Activated CD4-positive, alpha-beta T cell treated with anti-CD3 and anti-CD28 coated beads, Interleukin-2, amount 10 ng/mL, durations not matched to agents 24 days and 14 days (primary cell): Measurements from ENCODE around the gene GPHN. TPM values are rescaled to one million over a fixed set of nuclear protein-coding genes. Genes with fewer than 3 reads are reported as not detected.
"Not testable (repeated sequence)": the region's sequence is repeated elsewhere in the genome, so short reads cannot be mapped to it uniquely, and the experiment has no call there.

Experiments
- DNase-seq: peaks from one replicate; pipeline ENCODE4 v3.0.0; 2022
- H3K27ac Mint-ChIP-seq: one replicate; pipeline ENCODE4 v1.8.0; 2022; ENCODE audit warnings: mild to moderate bottlenecking, mixed read lengths
- H3K27me3 Mint-ChIP-seq: one replicate; pipeline ENCODE4 v1.8.0; 2022; ENCODE audit warnings: mixed read lengths
- H3K36me3 Mint-ChIP-seq: one replicate; pipeline ENCODE4 v1.8.0; 2022; ENCODE audit warnings: low read depth, mild to moderate bottlenecking, mixed read lengths
- H3K4me1 Mint-ChIP-seq: one replicate; pipeline ENCODE4 v1.8.0; 2021; ENCODE audit warnings: mixed read lengths
- H3K4me3 Mint-ChIP-seq: one replicate; pipeline ENCODE4 v1.8.0; 2022; ENCODE audit warnings: mild to moderate bottlenecking, moderate library complexity, mixed read lengths
- H3K9me3 Mint-ChIP-seq: one replicate; pipeline ENCODE4 v1.8.0; 2021; ENCODE audit warnings: mixed read lengths
- intact Hi-C: fragments of 100-400 bp; cut with micrococcal nuclease; formaldehyde crosslinking; loops from one replicate; pipeline ENCODE4 v1.15.1; 2023
- total RNA-seq: library from RNA; stranded (reverse); gene quantifications from 2 replicates; pipeline ENCODE4 v1.2.3, GENCODE V29; 2022

Gene GPHN
- total RNA-seq, 1 donor from 2014 or later = 44.4 TPM

DNA sequence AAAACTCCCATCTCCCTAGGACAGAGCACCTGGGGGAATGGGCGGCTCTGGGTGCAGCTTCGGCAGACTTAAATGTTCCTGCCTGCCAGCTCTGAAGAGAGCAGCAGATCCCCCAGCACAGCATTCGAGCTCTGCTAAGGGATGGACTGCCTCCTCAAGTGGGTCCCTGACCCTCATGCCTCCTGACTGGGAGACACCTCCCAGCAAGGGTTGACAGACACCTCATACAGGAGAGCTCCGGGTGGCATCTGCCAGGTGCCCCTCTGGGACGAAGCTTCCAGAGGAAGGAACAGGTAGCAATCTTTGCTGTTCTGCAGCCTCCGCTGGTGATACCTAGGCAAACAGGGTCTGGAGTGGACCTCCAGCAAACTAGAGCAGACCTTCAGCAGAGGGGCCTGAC, 79.8 kb downstream of the GPHN start:
- DNase-seq, H3K4me1 Mint-ChIP-seq, intact Hi-C loops, H3K27ac Mint-ChIP-seq, H3K27me3 Mint-ChIP-seq, H3K36me3 Mint-ChIP-seq, H3K4me3 Mint-ChIP-seq: not testable (repeated sequence)
- H3K9me3 Mint-ChIP-seq = peaks cover 33% of the 10 kb centered on the region

- H3K27ac Mint-ChIP-seq = no peak overlapping the region
- no peak overlapping the region for H3K4me3 Mint-ChIP-seq
- H3K36me3 Mint-ChIP-seq = no peaks in the 10 kb centered on the region
- H3K9me3 Mint-ChIP-seq = peaks cover 11% of the 10 kb centered on the region
- H3K27me3 Mint-ChIP-seq = no peaks in the 10 kb centered on the region
- peaks cover 1% of the 10 kb centered on the region for H3K4me1 Mint-ChIP-seq
- DNase-seq = no peak
- intact Hi-C loops = no loop called here
These were observed 87.4 kb downstream of the GPHN start for GRCh38 chr14:66595394-66595793.

- H3K4me3 Mint-ChIP-seq = no peak overlapping the region
- DNase-seq = no peak
- no peak overlapping the region for H3K27ac Mint-ChIP-seq
- H3K9me3 Mint-ChIP-seq = peaks cover 8% of the 10 kb centered on the region
- no peaks in the 10 kb centered on the region for H3K36me3 Mint-ChIP-seq
- H3K27me3 Mint-ChIP-seq = no peaks in the 10 kb centered on the region
- intact Hi-C loops = no loop called here
- H3K4me1 Mint-ChIP-seq = peaks cover 1% of the 10 kb centered on the region
These were observed 88.5 kb downstream of the GPHN start for GRCh38 chr14:66596241-66596985.

- Mint-ChIP-seq H3K27ac (no peak overlapping the region), H3K4me3 (no peak overlapping the region), H3K9me3 (peaks cover 3% of the 10 kb centered on the region), H3K4me1 (peaks cover 6% of the 10 kb centered on the region), H3K27me3 (no peaks in the 10 kb centered on the region), H3K36me3 (no peaks in the 10 kb centered on the region)
- intact Hi-C loops = no loop called here
- DNase-seq = no peak
These were observed 92.5 kb downstream of the GPHN start for GRCh38 chr14:66600416-66600815.

GRCh38 chr14:66601932-66602578, 94.1 kb downstream of the GPHN start:
- H3K36me3 Mint-ChIP-seq = no peaks in the 10 kb centered on the region
- peak overlapping the region; percentile 20 for H3K27ac Mint-ChIP-seq
- peaks cover 3% of the 10 kb centered on the region for H3K9me3 Mint-ChIP-seq
- no peak overlapping the region for H3K4me3 Mint-ChIP-seq
- peaks cover 9% of the 10 kb centered on the region for H3K4me1 Mint-ChIP-seq
- H3K27me3 Mint-ChIP-seq = no peaks in the 10 kb centered on the region
- intact Hi-C loops = no loop called here
- DNase-seq = no peak

- intact Hi-C loops = no loop called here
- no peaks in the 10 kb centered on the region for H3K9me3 Mint-ChIP-seq
- no peaks in the 10 kb centered on the region for H3K36me3 Mint-ChIP-seq
These were observed 96.0 kb downstream of the GPHN start for GRCh38 chr14:66603945-66604344.

DNA sequence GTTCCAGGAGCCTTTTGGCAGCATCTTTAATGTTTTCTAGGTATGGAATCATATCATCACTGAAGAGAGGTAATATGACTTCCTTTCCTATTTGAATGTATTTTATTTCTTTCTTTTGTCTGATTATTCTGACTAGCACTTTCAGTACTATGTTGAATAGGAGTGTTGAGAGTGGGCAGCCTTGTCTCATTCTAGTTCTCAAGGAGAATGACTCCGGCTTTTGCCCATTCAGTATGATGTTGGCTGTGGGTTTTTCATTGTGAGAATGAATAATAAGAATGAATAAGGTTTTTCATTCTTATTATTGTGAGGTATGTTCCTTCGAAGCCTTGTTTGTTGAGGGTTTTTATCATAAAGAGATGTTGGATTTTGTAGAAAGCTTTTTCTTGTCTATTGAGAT, 98.9 kb downstream of the GPHN start:
- no peaks in the 10 kb centered on the region for H3K36me3 Mint-ChIP-seq
- H3K9me3 Mint-ChIP-seq = no peaks in the 10 kb centered on the region
- H3K4me1 Mint-ChIP-seq = peaks cover 24% of the 10 kb centered on the region
- H3K4me3 Mint-ChIP-seq = no peak overlapping the region
- peak overlapping the region; percentile 7 for H3K27ac Mint-ChIP-seq
- no peaks in the 10 kb centered on the region for H3K27me3 Mint-ChIP-seq
- DNase-seq = no peak
- intact Hi-C loops = loop anchor here (5.0 kb wide), 1 partner anchor 530 kb away; no protein-coding TSS in a partner anchor

More at GRCh38 chr14:66603945-66604344, 96.0 kb downstream of the GPHN start:
- Mint-ChIP-seq H3K4me1 (peaks cover 13% of the 10 kb centered on the region), H3K27ac (no peak overlapping the region), H3K4me3 (no peak overlapping the region), H3K27me3 (no peaks in the 10 kb centered on the region)
- DNase-seq = no peak

DNA sequence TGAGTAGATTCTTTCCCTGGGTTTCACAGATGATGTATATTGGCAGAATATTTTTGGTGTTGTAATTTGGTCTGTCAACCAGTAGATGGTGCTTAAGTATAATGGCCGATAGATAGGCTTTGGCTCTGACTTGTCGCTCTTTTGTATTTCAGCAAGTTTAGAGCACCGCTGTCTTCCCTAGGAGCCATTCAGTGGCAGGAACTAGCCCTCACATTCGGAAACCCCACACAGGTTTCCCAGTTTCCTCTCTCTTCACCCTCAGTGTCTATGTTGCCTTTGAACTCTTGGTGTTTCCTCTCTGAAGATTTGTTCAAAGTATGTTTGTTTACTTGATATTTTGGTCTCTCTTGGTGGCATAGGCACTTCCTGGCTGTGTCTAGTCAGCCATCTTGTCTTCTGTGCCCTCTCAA, 102.2 kb downstream of the GPHN start:
- H3K4me3 Mint-ChIP-seq = peak overlapping the region; percentile 27
- H3K4me1 Mint-ChIP-seq = peaks cover 18% of the 10 kb centered on the region
- peak; percentile 71 for DNase-seq
- H3K9me3 Mint-ChIP-seq = peaks cover 3% of the 10 kb centered on the region
- no peaks in the 10 kb centered on the region for H3K27me3 Mint-ChIP-seq
- H3K36me3 Mint-ChIP-seq = no peaks in the 10 kb centered on the region
- peak overlapping the region; percentile 43 for H3K27ac Mint-ChIP-seq
- intact Hi-C loops = loop anchor here (2.0 to 10.0 kb wide), 3 partner anchors 103 to 509 kb away; partner anchors contain the start of gene GPHN

- Mint-ChIP-seq H3K36me3 (no peaks in the 10 kb centered on the region), H3K4me3 (no peak overlapping the region), H3K27me3 (no peaks in the 10 kb centered on the region), H3K4me1 (peaks cover 14% of the 10 kb centered on the region), H3K9me3 (peaks cover 3% of the 10 kb centered on the region), H3K27ac (no peak overlapping the region)
- intact Hi-C loops = loop anchor here (5.0 to 10.0 kb wide), 2 partner anchors 106 to 371 kb away; partner anchors contain the start of gene GPHN
- DNase-seq = no peak
These were observed 105.4 kb downstream of the GPHN start for GRCh38 chr14:66613344-66613743.

- DNase-seq = no peak
- intact Hi-C loops = loop anchor here (5.0 to 10.0 kb wide), 3 partner anchors 125 to 667 kb away; no protein-coding TSS in a partner anchor
These were observed 112.0 kb downstream of the GPHN start for GRCh38 chr14:66619952-66620351.

GRCh38 chr14:66623838-66624237, 115.9 kb downstream of the GPHN start:
- Mint-ChIP-seq H3K4me1 (no peaks in the 10 kb centered on the region), H3K9me3 (no peaks in the 10 kb centered on the region), H3K27ac (no peak overlapping the region), H3K36me3 (no peaks in the 10 kb centered on the region), H3K4me3 (no peak overlapping the region), H3K27me3 (no peaks in the 10 kb centered on the region)
- intact Hi-C loops = loop anchor here (1.0 to 10.0 kb wide), 3 partner anchors 121 to 663 kb away; no protein-coding TSS in a partner anchor
- DNase-seq = no peak

More at GRCh38 chr14:66619952-66620351, 112.0 kb downstream of the GPHN start:
- Mint-ChIP-seq H3K36me3 (no peaks in the 10 kb centered on the region), H3K27me3 (no peaks in the 10 kb centered on the region), H3K4me1 (no peaks in the 10 kb centered on the region), H3K4me3 (no peak overlapping the region), H3K9me3 (peaks cover under 1% of the 10 kb centered on the region), H3K27ac (no peak overlapping the region)

DNA sequence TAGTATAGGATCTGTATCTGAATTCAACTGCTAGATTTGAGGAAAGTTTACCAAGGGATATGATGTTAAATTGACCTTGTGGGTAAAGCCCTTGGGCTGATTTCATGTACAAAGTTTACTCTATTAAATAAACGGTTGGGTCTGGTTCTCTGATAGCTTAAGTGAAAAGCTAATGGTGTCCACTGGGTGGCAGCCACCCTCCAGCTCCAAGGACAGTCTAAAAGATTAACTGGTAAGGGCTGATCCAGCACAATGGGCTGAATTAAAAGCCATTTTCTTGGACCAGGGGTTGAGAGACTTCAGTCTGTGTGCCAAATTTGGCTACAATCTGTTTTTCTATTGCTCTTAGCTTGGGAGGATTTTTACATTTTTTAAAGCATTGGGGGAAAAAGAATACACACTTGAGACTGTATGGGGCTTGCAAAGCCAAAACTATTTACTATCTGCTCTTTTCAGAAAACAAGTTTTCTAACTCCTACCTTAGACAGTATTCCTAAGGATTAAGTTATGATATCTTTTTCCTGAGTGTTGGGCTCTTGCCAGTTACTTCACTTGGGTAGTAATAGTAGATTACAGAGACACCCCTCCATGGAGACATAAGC, 116.5 kb downstream of the GPHN start:
- no peaks in the 10 kb centered on the region for H3K9me3 Mint-ChIP-seq
- intact Hi-C loops = loop anchor here (1.0 to 10.0 kb wide), 3 partner anchors 120 to 663 kb away; no protein-coding TSS in a partner anchor
- H3K27me3 Mint-ChIP-seq = no peaks in the 10 kb centered on the region
- no peaks in the 10 kb centered on the region for H3K4me1 Mint-ChIP-seq
- H3K27ac Mint-ChIP-seq = no peak overlapping the region
- H3K4me3 Mint-ChIP-seq = no peak overlapping the region
- DNase-seq = peak; percentile 78
- H3K36me3 Mint-ChIP-seq = no peaks in the 10 kb centered on the region

- no peak overlapping the region for H3K27ac Mint-ChIP-seq
- H3K27me3 Mint-ChIP-seq = no peaks in the 10 kb centered on the region
- no peak overlapping the region for H3K4me3 Mint-ChIP-seq
- H3K36me3 Mint-ChIP-seq = peaks cover 2% of the 10 kb centered on the region
- no peaks in the 10 kb centered on the region for H3K4me1 Mint-ChIP-seq
- intact Hi-C loops = loop anchor here (10.0 kb wide), 1 partner anchor 116 kb away; no protein-coding TSS in a partner anchor
- H3K9me3 Mint-ChIP-seq = no peaks in the 10 kb centered on the region
- no peak for DNase-seq
These were observed 120.7 kb downstream of the GPHN start for GRCh38 chr14:66628636-66629035.

- H3K4me1 Mint-ChIP-seq = no peaks in the 10 kb centered on the region
- H3K9me3 Mint-ChIP-seq = no peaks in the 10 kb centered on the region
- no peak overlapping the region for H3K4me3 Mint-ChIP-seq
- H3K27ac Mint-ChIP-seq = no peak overlapping the region
- H3K27me3 Mint-ChIP-seq = no peaks in the 10 kb centered on the region
- DNase-seq = no peak
- intact Hi-C loops = loop anchor here (10.0 kb wide), 1 partner anchor 115 kb away; no protein-coding TSS in a partner anchor
- H3K36me3 Mint-ChIP-seq = peaks cover 2% of the 10 kb centered on the region
These were observed 121.6 kb downstream of the GPHN start for GRCh38 chr14:66629499-66629898.
